H1 (cell line): Measurements from ENCODE around the gene EGR2. TPM values are rescaled to one million over a fixed set of nuclear protein-coding genes. Genes with fewer than 3 reads are reported as not detected.

Source experiments
- CTCF ChIA-PET: fragments of 300-600 bp; sonication (Branson Sonifier 250); formaldehyde crosslinking; loops from one replicate; lab custom pipeline; 2021; ENCODE audit not compliant: partially characterized antibody; lab: Charles Lee
- POLR2A ChIA-PET: fragments of 300-600 bp; sonication (Branson Sonifier 250); formaldehyde crosslinking; loops from one replicate; lab custom pipeline; 2021; ENCODE audit warnings: inconsistent platforms; ENCODE audit not compliant: partially characterized antibody; lab: Charles Lee
- DNase-seq, 2 experiments: peaks; one replicate each; pipeline versions ENCODE4 v3.0.0 to v3.0.0-alpha.2; 2010 to 2022; ENCODE audit warnings: low spot score in 2 of 2, low read depth in 1 of 2, mixed read lengths in 1 of 2
- FAIRE-seq: peaks from 2 replicates; lab custom pipeline; 2011; peaks lifted over from hg19 to GRCh38; lab: Jason Lieb, UNC
- H2AFZ ChIP-seq: 2 replicates; pipeline ENCODE4 v1.8.1; 2012; ENCODE audit warnings: low read length, inconsistent platforms
- H2AK5ac ChIP-seq: 2 replicates; pipeline ENCODE4 v1.6.1; 2013; ENCODE audit warnings: low read depth, low read length
- H2BK120ac ChIP-seq: replicated peaks from 2 replicates; pipeline ENCODE3; 2013; ENCODE audit warnings: low read depth, low read length, inconsistent platforms
- H2BK12ac ChIP-seq: 2 replicates; pipeline ENCODE4 v1.6.1; 2013; ENCODE audit warnings: low read depth, low read length
- H2BK15ac ChIP-seq: 2 replicates; pipeline ENCODE4 v1.6.1; 2013; ENCODE audit warnings: low read length
- H2BK20ac ChIP-seq: 2 replicates; pipeline ENCODE4 v1.6.1; 2013; ENCODE audit warnings: low read length
- H2BK5ac ChIP-seq: 2 replicates; pipeline ENCODE4 v1.6.1; 2013; ENCODE audit warnings: low read depth, low read length
- H3K14ac ChIP-seq: 2 replicates; pipeline ENCODE4 v1.6.1; 2013; ENCODE audit warnings: inconsistent platforms; ENCODE audit not compliant: insufficient read length
- H3K18ac ChIP-seq: 2 replicates; pipeline ENCODE4 v1.6.1; 2013; ENCODE audit warnings: low read length; ENCODE audit errors: extremely low read depth
- H3K23ac ChIP-seq: 2 replicates; pipeline ENCODE4 v1.6.1; 2013; ENCODE audit warnings: inconsistent platforms; ENCODE audit not compliant: insufficient read length
- H3K23me2 ChIP-seq: 2 replicates; pipeline ENCODE4 v1.6.1; 2013; ENCODE audit warnings: low read depth, low read length
- H3K27ac ChIP-seq: 2 replicates; pipeline ENCODE4 v1.6.1; 2011; ENCODE audit warnings: low read depth, low read length, inconsistent platforms
- H3K27me3 ChIP-seq, 4 experiments: replicated peaks in 1 of 4; 1 replicate in 1 of 4; 2 replicates in 3 of 4; pipeline versions ENCODE4 v1.6.1 to v1.8.1; 2011 to 2013; ENCODE audit warnings: low read length in 3 of 4, mild to moderate bottlenecking in 3 of 4, inconsistent platforms in 2 of 4, mixed read lengths in 2 of 4, moderate library complexity in 1 of 4; ENCODE audit not compliant: control insufficient read depth in 3 of 4, insufficient read depth in 3 of 4; ENCODE audit errors: extremely low read depth in 1 of 4
- H3K36me3 ChIP-seq, 4 experiments: 2 replicates each; pipeline versions ENCODE4 v1.6.1 to v1.8.1; 2011 to 2013; ENCODE audit warnings: mild to moderate bottlenecking in 4 of 4, low read length in 3 of 4, moderate library complexity in 2 of 4, control low read depth in 1 of 4, inconsistent platforms in 1 of 4; ENCODE audit not compliant: insufficient read depth in 4 of 4, control insufficient read depth in 2 of 4
- H3K4ac ChIP-seq: replicated peaks from 2 replicates; pipeline ENCODE3; 2013; ENCODE audit warnings: low read length, low read depth, mixed read lengths, inconsistent platforms; ENCODE audit not compliant: insufficient read length
- H3K4me1 ChIP-seq, 4 experiments: replicated peaks in 1 of 4; 1 replicate in 1 of 4; 2 replicates in 3 of 4; pipeline versions ENCODE4 v1.6.1 to v1.8.1; 2011 to 2013; ENCODE audit warnings: low read length in 3 of 4, inconsistent platforms in 2 of 4, mixed read lengths in 1 of 4; ENCODE audit not compliant: insufficient read depth in 4 of 4, control insufficient read depth in 3 of 4
- H3K4me2 ChIP-seq, 2 experiments: 2 replicates each; pipeline versions ENCODE4 v1.6.1 to v1.8.1; 2011 to 2013; ENCODE audit warnings: low read depth in 2 of 2, low read length in 2 of 2, control low read depth in 1 of 2, inconsistent platforms in 1 of 2, mild to moderate bottlenecking in 1 of 2; ENCODE audit not compliant: insufficient read depth in 1 of 2
- H3K4me3 ChIP-seq, 4 experiments: fragments of 200-600, 300-600 bp in 1 of 4; sonication (generic), shearing (Covaris generic), sonication (Bioruptor Twin) in 1 of 4; 2 replicates each; pipeline versions ENCODE4 v1.5.1 to v1.8.1; 2011 to 2016; ENCODE audit warnings: low read length in 4 of 4, low read depth in 3 of 4, control low read depth in 2 of 4, inconsistent platforms in 2 of 4, mild to moderate bottlenecking in 2 of 4, mixed read lengths in 1 of 4, moderate library complexity in 1 of 4; ENCODE audit not compliant: insufficient read depth in 2 of 4; ENCODE audit errors: extremely low read depth in 1 of 4
- H3K56ac ChIP-seq: replicated peaks from 2 replicates; pipeline ENCODE3; 2013; ENCODE audit warnings: low read depth, mild to moderate bottlenecking, mixed read lengths, low read length, inconsistent platforms; ENCODE audit not compliant: insufficient read length
- H3K79me1 ChIP-seq: 2 replicates; pipeline ENCODE4 v1.6.1; 2013; ENCODE audit warnings: low read depth, low read length, control low read depth
- H3K79me2 ChIP-seq, 2 experiments: 2 replicates each; pipeline versions ENCODE4 v1.6.1 to v1.8.1; 2012 to 2013; ENCODE audit warnings: low read length in 2 of 2, mild to moderate bottlenecking in 2 of 2, inconsistent platforms in 1 of 2; ENCODE audit not compliant: insufficient read depth in 2 of 2, control insufficient read depth in 1 of 2
- H3K9ac ChIP-seq, 4 experiments: replicated peaks in 1 of 4; 1 replicate in 1 of 4; 2 replicates in 3 of 4; pipeline versions ENCODE4 v1.6.1 to v1.8.1; 2011 to 2013; ENCODE audit warnings: low read depth in 3 of 4, low read length in 3 of 4, control low read depth in 2 of 4, mild to moderate bottlenecking in 2 of 4, moderate library complexity in 2 of 4, inconsistent platforms in 1 of 4; ENCODE audit errors: extremely low read depth in 1 of 4
- H3K9me3 ChIP-seq, 2 experiments: 2 replicates each; pipeline versions ENCODE4 v1.6.1 to v1.8.1; 2012 to 2013; ENCODE audit warnings: mild to moderate bottlenecking in 2 of 2, moderate library complexity in 2 of 2, control low read depth in 1 of 2, inconsistent platforms in 1 of 2, low read depth in 1 of 2, low read length in 1 of 2, mixed read lengths in 1 of 2; ENCODE audit not compliant: insufficient read depth in 2 of 2
- H4K20me1 ChIP-seq, 2 experiments: replicated peaks in 1 of 2; 2 replicates each; pipeline versions ENCODE3 to v1.8.1; 2011 to 2013; ENCODE audit warnings: inconsistent platforms in 2 of 2, low read length in 2 of 2, mild to moderate bottlenecking in 1 of 2; ENCODE audit not compliant: insufficient read depth in 2 of 2, control insufficient read depth in 1 of 2
- H4K5ac ChIP-seq: 2 replicates; pipeline ENCODE4 v1.6.1; 2013; ENCODE audit warnings: low read length, low read depth, mixed read lengths, inconsistent platforms; ENCODE audit not compliant: insufficient read length
- H4K8ac ChIP-seq: 2 replicates; pipeline ENCODE4 v1.8.0; 2013; ENCODE audit warnings: mild to moderate bottlenecking, moderate library complexity, low read length, inconsistent platforms; ENCODE audit not compliant: insufficient read depth; ENCODE audit errors: extremely low read depth
- H4K91ac ChIP-seq: replicated peaks from 2 replicates; pipeline ENCODE3; 2013; ENCODE audit warnings: low read length, mixed read lengths, inconsistent platforms; ENCODE audit not compliant: insufficient read length
- ATF2 ChIP-seq: IDR thresholded peaks from 2 replicates; pipeline ENCODE4 v1.6.1; 2012; ENCODE audit warnings: low read length, inconsistent platforms
- CEBPB ChIP-seq: IDR thresholded peaks from 2 replicates; pipeline ENCODE4 v1.6.1; 2012; ENCODE audit warnings: low read depth, low read length
- CHD1 ChIP-seq: IDR thresholded peaks from 2 replicates; pipeline ENCODE4 v1.6.1; 2012; ENCODE audit warnings: low read depth, low read length, improper control_type of control experiment
- EGR1 ChIP-seq: IDR thresholded peaks from 2 replicates; pipeline ENCODE4 v1.6.1; 2011; ENCODE audit warnings: low read depth, low read length, borderline replicate concordance
- KDM4A ChIP-seq: IDR thresholded peaks from one replicate; pipeline ENCODE4 v1.7.1; 2012; ENCODE audit warnings: low read depth, mild to moderate bottlenecking, moderate library complexity, low read length, inconsistent platforms; ENCODE audit not compliant: severe bottlenecking
- NANOG ChIP-seq: IDR thresholded peaks from 2 replicates; pipeline ENCODE4 v1.6.1; 2011; ENCODE audit warnings: low read length, low read depth, mild to moderate bottlenecking, inconsistent platforms; ENCODE audit not compliant: insufficient read depth, poor library complexity, severe bottlenecking
- POLR2A ChIP-seq, 2 experiments: IDR thresholded peaks; 1 replicate in 1 of 2; 2 replicates in 1 of 2; pipeline ENCODE4 v1.6.1; 2011; ENCODE audit warnings: low read depth in 2 of 2, low read length in 2 of 2, mild to moderate bottlenecking in 2 of 2; ENCODE audit errors: control extremely low read depth in 1 of 2
- RAD21 ChIP-seq, 2 experiments: IDR thresholded peaks in 1 of 2; conservative IDR thresholded peaks in 1 of 2; 2 replicates each; pipeline ENCODE4 v1.6.1; 2011; ENCODE audit warnings: low read depth in 2 of 2, low read length in 2 of 2, improper control_type of control experiment in 1 of 2, inconsistent platforms in 1 of 2, mild to moderate bottlenecking in 1 of 2, moderate library complexity in 1 of 2
- RBBP5 ChIP-seq: IDR thresholded peaks from 2 replicates; pipeline ENCODE4 v1.7.1; 2012; ENCODE audit warnings: low read depth, mild to moderate bottlenecking, inconsistent platforms, low read length, moderate library complexity, borderline replicate concordance
- RXRA ChIP-seq: IDR thresholded peaks from 2 replicates; pipeline ENCODE4 v1.6.1; 2011; ENCODE audit warnings: low read depth, mild to moderate bottlenecking, low read length, moderate library complexity; ENCODE audit not compliant: insufficient read depth
- SAP30 ChIP-seq: fragments of 300-600 bp; sonication (generic); IDR thresholded peaks from 2 replicates; pipeline ENCODE4 v1.7.1; 2012; ENCODE audit warnings: low read length, moderate library complexity, mild to moderate bottlenecking, inconsistent platforms; ENCODE audit not compliant: insufficient read depth, insufficient replicate concordance
- SIX5 ChIP-seq: IDR thresholded peaks from 2 replicates; pipeline ENCODE4 v1.6.1; 2011; ENCODE audit warnings: mild to moderate bottlenecking, low read depth, low read length
- SP4 ChIP-seq: IDR thresholded peaks from 2 replicates; pipeline ENCODE4 v1.6.1; 2012; ENCODE audit warnings: low read length, inconsistent platforms
- WGBS, 2 experiments: shearing (Covaris generic) in 1 of 2; methylation state at CpG; one replicate each; pipeline versions ENCODE4 v1.1.6 to v1.1.7; 2013 to 2015; ENCODE audit warnings: low lambda C conversion rate in 2 of 2, mixed read lengths in 2 of 2, inconsistent platforms in 1 of 2, low coverage in 1 of 2, missing lambda C conversion rate in 1 of 2; ENCODE audit not compliant: insufficient replicate concordance in 2 of 2, insufficient coverage in 1 of 2, insufficient read length in 1 of 2; ENCODE audit errors: extremely low coverage in 1 of 2, missing lambda C conversion rate in 1 of 2; 5-methylcytosine and 5-hydroxymethylcytosine counted together
- polyA plus RNA-seq, 7 experiments: library from polyadenylated mRNA; depleted of rRNA in 3 of 7; stranded (reverse) in 5 of 7; unstranded in 2 of 7; fragments of >200 nt in 5 of 7; fragments of 200-250 nt in 2 of 7; gene quantifications; 1 replicate in 5 of 7; 2 replicates in 1 of 7; 4 replicates in 1 of 7; pipeline versions ENCODE4 v1.2.1 to v1.2.3, GENCODE V29; 2011 to 2013; ENCODE audit warnings: missing spikeins in 2 of 7, mixed read lengths in 2 of 7
- total RNA-seq: library from RNA; stranded (reverse); fragmentation: NEBNext Ultra II Directional; extraction: Animal tissue kit (Norgen Biotek cat#: 25700); gene quantifications from 2 replicates; pipeline ENCODE4 v1.2.1, GENCODE V29; 2021

Gene EGR2
- total and polyA plus RNA-seq, 2 of the 8 experiments (the other 6 are each of a cell fraction or from before 2014, with no cell fraction given): 1.3 to 2.1 TPM

- H2BK20ac ChIP-seq: no peak overlapping the region
- POLR2A ChIA-PET: no interaction called here
- 93% methylated on average over 1 of the region's 1 CpG; no CpG with 5 or more reads in 1 of the 2 experiments for WGBS, 2 experiments
Observed at GRCh38 chr10:62842983-62843382, 26.8 kb upstream of the EGR2 start.

More at GRCh38 chr10:62842983-62843382, 26.8 kb upstream of the EGR2 start:
- Histone ChIP-seq H3K27me3 (no peaks in the 10 kb centered on the region), H4K91ac (no peak overlapping the region), H4K20me1 (no peaks in the 10 kb centered on the region), H3K79me2 (no peaks in the 10 kb centered on the region), H2BK15ac (no peak overlapping the region; the same call in 1 of the 2 replicates), H3K9ac (no peak overlapping the region), H3K23me2 (no peaks in the 10 kb centered on the region), H3K23ac (no peak overlapping the region), H2BK12ac (no peak overlapping the region), H2AK5ac (no peak overlapping the region), H2BK120ac (no peak overlapping the region), H2AFZ (no peak overlapping the region), H3K56ac (no peak overlapping the region), H4K8ac (no peak overlapping the region), H3K4me1 (no peaks in the 10 kb centered on the region), H3K9me3 (no peaks in the 10 kb centered on the region), H3K27ac (no peak overlapping the region), H4K5ac (no peak overlapping the region), H3K4ac (no peak overlapping the region), H3K14ac (no peak overlapping the region), H3K18ac (no peak overlapping the region), H3K36me3 (no peaks in the 10 kb centered on the region), H3K4me3 (no peak overlapping the region), H2BK5ac (no peak overlapping the region)
- CTCF ChIA-PET: interaction anchor here (0.6 to 2.0 kb wide), 8 partner anchors 9 to 282 kb away, joined by 3 to 7 read pairs (median 3); partner anchors contain the start of gene ADO
- no peak for DNase-seq
- no peak for TF ChIP-seq SP4
- TF ChIP-seq NANOG: no peak
- TF ChIP-seq RXRA: no peak
- TF ChIP-seq POLR2A (IDR thresholded peaks at IDR 0.05; ENCODE audit: control extremely low read depth in 1 of 2, low read depth in 2 of 2, low read length in 2 of 2): no peak
- TF ChIP-seq CEBPB: no peak
- no peak for TF ChIP-seq KDM4A
- no peak for TF ChIP-seq EGR1
- no peak for TF ChIP-seq RBBP5
- TF ChIP-seq SAP30: no peak
- TF ChIP-seq CHD1: no peak
- TF ChIP-seq ATF2: no peak
- no peak for TF ChIP-seq SIX5
- TF ChIP-seq RAD21 (IDR thresholded peaks at IDR 0.05 in 1 of 2, conservative IDR thresholded peaks at IDR 0.05 in 1 of 2; ENCODE audit: low read depth in 2 of 2, low read length in 2 of 2): no peak
- TF ChIP-seq, all 59 proteins: peak for 0
- Histone ChIP-seq H3K4me2 (no peak overlapping the region), H3K79me1 (no peaks in the 10 kb centered on the region)
- no peak for FAIRE-seq
